HEK293 (cell line): ENCODE results near the gene LEFTY1.

Experiments used
- CTCF ChIA-PET: fragments of 350-600 bp; formaldehyde crosslinking; extraction: SDS; loops from one replicate; lab custom pipeline; 2021; ENCODE audit warnings: antibody characterized with exemption; lab: Yijun Ruan, JAX
- POLR2A ChIA-PET: fragments of 300-600 bp; formaldehyde crosslinking; extraction: SDS; loops from one replicate; lab custom pipeline; 2020; ENCODE audit warnings: antibody characterized with exemption, inconsistent platforms; lab: Yijun Ruan, JAX
- H3K27ac ChIP-seq: fragments of 200-500 bp; sonication (Bioruptor generic); 2 replicates; pipeline ENCODE4 v1.5.1; 2014; ENCODE audit warnings: low read depth, low read length, control low read depth, inconsistent platforms; ENCODE audit errors: extremely low read depth
- H3K36me3 ChIP-seq, 2 experiments: fragments of 200-500 bp in 1 of 2; sonication (Bioruptor generic) in 1 of 2; 1 replicate in 1 of 2; 2 replicates in 1 of 2; pipeline ENCODE4 v1.5.1; 2014 to 2017; ENCODE audit warnings: inconsistent platforms in 2 of 2, low read length in 2 of 2; ENCODE audit not compliant: control insufficient read depth in 2 of 2, insufficient read depth in 1 of 2
- H3K4me1 ChIP-seq: fragments of 200-500 bp; sonication (Bioruptor generic); 2 replicates; pipeline ENCODE4 v1.5.1; 2014; ENCODE audit warnings: mild to moderate bottlenecking, low read length, inconsistent platforms; ENCODE audit not compliant: control insufficient read depth, insufficient read depth
- H3K4me3 ChIP-seq: 2 replicates; pipeline ENCODE4 v1.5.1; 2011; ENCODE audit warnings: low read depth, mild to moderate bottlenecking, control low read depth, low read length, moderate library complexity
- H3K9me3 ChIP-seq: fragments of 200-500 bp; sonication (Bioruptor generic); 2 replicates; pipeline ENCODE4 v1.5.1; 2014; ENCODE audit warnings: low read depth, low read length, inconsistent platforms; ENCODE audit not compliant: control insufficient read depth, insufficient read depth
- BCL11A ChIP-seq: fragments of 450-650 bp; formaldehyde crosslinking; IDR thresholded peaks from 2 replicates; pipeline ENCODE4 v1.5.1; 2016; ENCODE audit warnings: low read depth, missing biosample characterization, missing genetic modification characterization
- KLF1 ChIP-seq: fragments of 450-650 bp; formaldehyde crosslinking; IDR thresholded peaks from 2 replicates; pipeline ENCODE4 v1.5.1; 2016; ENCODE audit warnings: missing biosample characterization, missing genetic modification characterization
- RBAK ChIP-seq: fragments of 450-650 bp; formaldehyde crosslinking; IDR thresholded peaks from 2 replicates; pipeline ENCODE4 v1.5.1; 2016; ENCODE audit warnings: missing biosample characterization, missing genetic modification characterization
- SCRT2 ChIP-seq: fragments of 450-650 bp; formaldehyde crosslinking; IDR thresholded peaks from 2 replicates; pipeline ENCODE4 v1.5.1; 2016; ENCODE audit warnings: missing biosample characterization, missing genetic modification characterization
- ZBTB21 ChIP-seq: fragments of 450-650 bp; formaldehyde crosslinking; IDR thresholded peaks from 2 replicates; pipeline ENCODE4 v1.5.1; 2017; ENCODE audit warnings: missing biosample characterization, missing genetic modification characterization
- ZFP37 ChIP-seq: fragments of 450-650 bp; formaldehyde crosslinking; IDR thresholded peaks from 2 replicates; pipeline ENCODE4 v1.5.1; 2016; ENCODE audit warnings: missing biosample characterization, missing genetic modification characterization
- ZNF114 ChIP-seq: fragments of 450-650 bp; formaldehyde crosslinking; IDR thresholded peaks from 2 replicates; pipeline ENCODE4 v1.5.0; 2017; ENCODE audit warnings: missing biosample characterization, missing genetic modification characterization
- ZNF121 ChIP-seq: fragments of 450-650 bp; formaldehyde crosslinking; IDR thresholded peaks from 2 replicates; pipeline ENCODE4 v1.5.1; 2016; ENCODE audit warnings: missing biosample characterization, missing genetic modification characterization
- ZNF132 ChIP-seq: fragments of 450-650 bp; formaldehyde crosslinking; IDR thresholded peaks from 2 replicates; pipeline ENCODE4 v1.5.1; 2017; ENCODE audit warnings: missing biosample characterization, missing genetic modification characterization, borderline replicate concordance
- ZNF23 ChIP-seq: fragments of 450-650 bp; formaldehyde crosslinking; IDR thresholded peaks from 2 replicates; pipeline ENCODE4 v1.5.1; 2016; ENCODE audit warnings: missing biosample characterization, missing genetic modification characterization, borderline replicate concordance
- ZNF549 ChIP-seq: fragments of 450-650 bp; IDR thresholded peaks from 2 replicates; pipeline ENCODE4 v1.5.1; 2018; ENCODE audit warnings: missing biosample characterization, missing genetic modification characterization, mild to moderate bottlenecking, inconsistent platforms, moderate library complexity
- ZNF600 ChIP-seq: fragments of 450-650 bp; formaldehyde crosslinking; IDR thresholded peaks from 2 replicates; pipeline ENCODE4 v1.5.1; 2016; ENCODE audit warnings: missing biosample characterization, missing genetic modification characterization
- ZNF677 ChIP-seq: fragments of 450-650 bp; IDR thresholded peaks from 2 replicates; pipeline ENCODE4 v1.5.0; 2018; ENCODE audit warnings: missing biosample characterization, mild to moderate bottlenecking, missing genetic modification characterization, moderate library complexity
- ZNF785 ChIP-seq: fragments of 450-650 bp; formaldehyde crosslinking; IDR thresholded peaks from 2 replicates; pipeline ENCODE4 v1.5.1; 2016; ENCODE audit warnings: missing biosample characterization, missing genetic modification characterization
- TF ChIP-seq, protein P1 (sequence below): fragments of 450-650 bp; IDR thresholded peaks from 2 replicates; pipeline ENCODE4 v1.5.1; 2018; ENCODE audit warnings: missing biosample characterization, mild to moderate bottlenecking, missing genetic modification characterization
- TF ChIP-seq, protein P2 (sequence below): fragments of 450-650 bp; formaldehyde crosslinking; IDR thresholded peaks from 2 replicates; pipeline ENCODE4 v1.5.1; 2017; ENCODE audit warnings: missing biosample characterization, missing genetic modification characterization
- TF ChIP-seq, protein P3 (sequence below): fragments of 450-650 bp; formaldehyde crosslinking; IDR thresholded peaks from 2 replicates; pipeline ENCODE4 v1.5.1; 2016; ENCODE audit warnings: missing biosample characterization, missing genetic modification characterization
- TF ChIP-seq, protein P4 (sequence below): fragments of 450-650 bp; formaldehyde crosslinking; IDR thresholded peaks from 2 replicates; pipeline ENCODE4 v1.5.1; 2016; ENCODE audit warnings: missing biosample characterization, missing genetic modification characterization
- TF ChIP-seq, protein P5 (sequence below): fragments of 450-650 bp; formaldehyde crosslinking; IDR thresholded peaks from 2 replicates; pipeline ENCODE4 v1.5.1; 2016; ENCODE audit warnings: missing biosample characterization, missing genetic modification characterization
- TF ChIP-seq, protein P6 (sequence below): fragments of 450-650 bp; formaldehyde crosslinking; IDR thresholded peaks from 2 replicates; pipeline ENCODE4 v1.5.1; 2016; ENCODE audit warnings: missing biosample characterization, missing genetic modification characterization

The LEFTY1 gene

DNA sequence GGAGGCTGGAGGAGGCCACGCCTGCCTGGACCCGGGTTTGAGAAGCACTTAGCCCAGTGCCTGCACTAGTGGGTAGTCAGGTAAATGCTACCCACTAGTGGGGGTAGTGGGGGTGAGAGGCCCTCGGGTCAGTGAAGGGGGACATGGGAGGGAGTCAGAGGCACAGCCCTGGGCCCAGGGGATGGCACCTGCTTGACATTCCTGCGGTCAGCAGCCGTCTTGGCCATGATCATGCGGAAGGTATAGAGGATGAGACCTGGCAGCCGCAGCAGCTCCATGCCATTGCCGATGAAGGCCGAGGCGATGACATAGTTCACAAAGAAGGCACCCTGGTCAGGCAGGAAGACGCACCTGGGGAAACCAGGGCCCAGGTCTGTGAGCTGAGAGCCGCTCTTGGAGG is 35.5 kb downstream of the LEFTY1 start:
- ChIA-PET CTCF (interaction anchor here (0.6 to 1.2 kb wide), 4 partner anchors 23 to 379 kb away, joined by 3 to 5 read pairs (median 4); no protein-coding TSS in a partner anchor), POLR2A (interaction anchor here (1.4 kb wide), 1 partner anchor 28 kb away, joined by 3 read pairs; no protein-coding TSS in a partner anchor)
- Histone ChIP-seq H3K27ac (no peak overlapping the region), H3K36me3 (peaks cover 5 to 58% of the 10 kb centered on the region in 2 experiments; a peak in 2 of 3 replicates), H3K4me3 (no peak overlapping the region), H3K4me1 (no peaks in the 10 kb centered on the region), H3K9me3 (no peaks in the 10 kb centered on the region)
- TF ChIP-seq ZNF549 (tag by site-specific recombination) = no peak
- TF ChIP-seq ZNF132 (tag by site-specific recombination) = no peak
- TF ChIP-seq, protein P1, sequence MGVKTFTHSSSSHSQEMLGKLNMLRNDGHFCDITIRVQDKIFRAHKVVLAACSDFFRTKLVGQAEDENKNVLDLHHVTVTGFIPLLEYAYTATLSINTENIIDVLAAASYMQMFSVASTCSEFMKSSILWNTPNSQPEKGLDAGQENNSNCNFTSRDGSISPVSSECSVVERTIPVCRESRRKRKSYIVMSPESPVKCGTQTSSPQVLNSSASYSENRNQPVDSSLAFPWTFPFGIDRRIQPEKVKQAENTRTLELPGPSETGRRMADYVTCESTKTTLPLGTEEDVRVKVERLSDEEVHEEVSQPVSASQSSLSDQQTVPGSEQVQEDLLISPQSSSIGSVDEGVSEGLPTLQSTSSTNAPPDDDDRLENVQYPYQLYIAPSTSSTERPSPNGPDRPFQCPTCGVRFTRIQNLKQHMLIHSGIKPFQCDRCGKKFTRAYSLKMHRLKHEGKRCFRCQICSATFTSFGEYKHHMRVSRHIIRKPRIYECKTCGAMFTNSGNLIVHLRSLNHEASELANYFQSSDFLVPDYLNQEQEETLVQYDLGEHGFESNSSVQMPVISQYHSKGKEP = no peak
- no peak for TF ChIP-seq ZBTB21 (tag by site-specific recombination)
- TF ChIP-seq SCRT2 (tag by site-specific recombination) = no peak
- TF ChIP-seq ZNF121 (tag by site-specific recombination) = no peak

DNA sequence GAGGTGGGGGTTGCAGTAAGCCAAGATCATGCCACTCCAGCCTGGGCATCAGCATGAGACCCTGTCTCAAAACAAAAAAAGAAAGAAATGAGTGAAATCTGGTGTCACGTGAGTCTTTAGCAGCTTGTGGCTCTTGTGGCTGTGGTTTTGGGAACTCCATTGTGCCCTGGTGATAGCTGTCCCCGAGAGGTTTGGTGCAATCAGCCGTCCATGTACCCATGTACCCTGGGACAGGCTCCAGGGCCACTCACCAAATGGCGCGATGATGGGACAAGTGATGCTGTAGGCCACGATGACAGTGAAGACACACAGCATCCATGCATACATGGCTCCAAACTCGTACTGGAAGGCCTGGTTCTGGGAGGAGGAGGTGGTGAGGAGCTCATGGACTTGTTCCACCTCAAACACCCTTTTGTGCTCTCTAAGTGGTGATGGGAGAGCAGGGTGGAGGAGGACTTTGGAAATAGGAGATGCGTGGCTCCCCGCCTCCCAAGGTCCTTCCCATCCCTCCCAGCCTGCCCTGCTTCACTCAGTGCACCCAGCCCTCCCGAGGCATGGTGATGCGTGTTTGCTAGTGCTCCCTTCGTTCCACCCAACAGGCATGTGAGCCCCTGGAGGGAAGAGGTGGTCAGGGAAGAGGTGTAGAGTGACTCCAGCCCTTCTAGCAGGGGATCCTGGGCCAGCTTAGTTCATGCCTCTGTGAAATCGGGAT is 36.4 kb downstream of the LEFTY1 start:
- Histone ChIP-seq H3K9me3 (no peaks in the 10 kb centered on the region), H3K36me3 (peaks cover 4 to 66% of the 10 kb centered on the region in 2 experiments; a peak in 2 of 3 replicates), H3K4me1 (no peaks in the 10 kb centered on the region), H3K27ac (no peak overlapping the region), H3K4me3 (no peak overlapping the region)
- CTCF ChIA-PET = interaction anchor here (0.6 to 1.2 kb wide), 5 partner anchors 72 to 378 kb away, joined by 3 to 5 read pairs (median 4); no protein-coding TSS in a partner anchor
- no peak for TF ChIP-seq RBAK (tag by site-specific recombination)
- TF ChIP-seq, protein P2, sequence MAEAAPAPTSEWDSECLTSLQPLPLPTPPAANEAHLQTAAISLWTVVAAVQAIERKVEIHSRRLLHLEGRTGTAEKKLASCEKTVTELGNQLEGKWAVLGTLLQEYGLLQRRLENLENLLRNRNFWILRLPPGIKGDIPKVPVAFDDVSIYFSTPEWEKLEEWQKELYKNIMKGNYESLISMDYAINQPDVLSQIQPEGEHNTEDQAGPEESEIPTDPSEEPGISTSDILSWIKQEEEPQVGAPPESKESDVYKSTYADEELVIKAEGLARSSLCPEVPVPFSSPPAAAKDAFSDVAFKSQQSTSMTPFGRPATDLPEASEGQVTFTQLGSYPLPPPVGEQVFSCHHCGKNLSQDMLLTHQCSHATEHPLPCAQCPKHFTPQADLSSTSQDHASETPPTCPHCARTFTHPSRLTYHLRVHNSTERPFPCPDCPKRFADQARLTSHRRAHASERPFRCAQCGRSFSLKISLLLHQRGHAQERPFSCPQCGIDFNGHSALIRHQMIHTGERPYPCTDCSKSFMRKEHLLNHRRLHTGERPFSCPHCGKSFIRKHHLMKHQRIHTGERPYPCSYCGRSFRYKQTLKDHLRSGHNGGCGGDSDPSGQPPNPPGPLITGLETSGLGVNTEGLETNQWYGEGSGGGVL = no peak
- no peak for TF ChIP-seq BCL11A
- no peak for TF ChIP-seq ZNF23 (tag by site-specific recombination)
- peak; percentile 9; the same call in 1 of the 2 replicates for TF ChIP-seq ZNF600 (tag by site-specific recombination)
- 0 out of 2 replicates have a peak, but pooled peaks have one; percentile 25 for TF ChIP-seq KLF1 (tag by site-specific recombination)
- TF ChIP-seq, protein P3, sequence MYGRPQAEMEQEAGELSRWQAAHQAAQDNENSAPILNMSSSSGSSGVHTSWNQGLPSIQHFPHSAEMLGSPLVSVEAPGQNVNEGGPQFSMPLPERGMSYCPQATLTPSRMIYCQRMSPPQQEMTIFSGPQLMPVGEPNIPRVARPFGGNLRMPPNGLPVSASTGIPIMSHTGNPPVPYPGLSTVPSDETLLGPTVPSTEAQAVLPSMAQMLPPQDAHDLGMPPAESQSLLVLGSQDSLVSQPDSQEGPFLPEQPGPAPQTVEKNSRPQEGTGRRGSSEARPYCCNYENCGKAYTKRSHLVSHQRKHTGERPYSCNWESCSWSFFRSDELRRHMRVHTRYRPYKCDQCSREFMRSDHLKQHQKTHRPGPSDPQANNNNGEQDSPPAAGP (tag by site-specific recombination) = peak; percentile 37; the same call in 1 of the 2 replicates
- no peak for TF ChIP-seq ZNF785 (tag by site-specific recombination)
- TF ChIP-seq ZNF677 (tag by site-specific recombination) = no peak
- no peak for TF ChIP-seq ZFP37 (tag by site-specific recombination)
- TF ChIP-seq, protein P4, sequence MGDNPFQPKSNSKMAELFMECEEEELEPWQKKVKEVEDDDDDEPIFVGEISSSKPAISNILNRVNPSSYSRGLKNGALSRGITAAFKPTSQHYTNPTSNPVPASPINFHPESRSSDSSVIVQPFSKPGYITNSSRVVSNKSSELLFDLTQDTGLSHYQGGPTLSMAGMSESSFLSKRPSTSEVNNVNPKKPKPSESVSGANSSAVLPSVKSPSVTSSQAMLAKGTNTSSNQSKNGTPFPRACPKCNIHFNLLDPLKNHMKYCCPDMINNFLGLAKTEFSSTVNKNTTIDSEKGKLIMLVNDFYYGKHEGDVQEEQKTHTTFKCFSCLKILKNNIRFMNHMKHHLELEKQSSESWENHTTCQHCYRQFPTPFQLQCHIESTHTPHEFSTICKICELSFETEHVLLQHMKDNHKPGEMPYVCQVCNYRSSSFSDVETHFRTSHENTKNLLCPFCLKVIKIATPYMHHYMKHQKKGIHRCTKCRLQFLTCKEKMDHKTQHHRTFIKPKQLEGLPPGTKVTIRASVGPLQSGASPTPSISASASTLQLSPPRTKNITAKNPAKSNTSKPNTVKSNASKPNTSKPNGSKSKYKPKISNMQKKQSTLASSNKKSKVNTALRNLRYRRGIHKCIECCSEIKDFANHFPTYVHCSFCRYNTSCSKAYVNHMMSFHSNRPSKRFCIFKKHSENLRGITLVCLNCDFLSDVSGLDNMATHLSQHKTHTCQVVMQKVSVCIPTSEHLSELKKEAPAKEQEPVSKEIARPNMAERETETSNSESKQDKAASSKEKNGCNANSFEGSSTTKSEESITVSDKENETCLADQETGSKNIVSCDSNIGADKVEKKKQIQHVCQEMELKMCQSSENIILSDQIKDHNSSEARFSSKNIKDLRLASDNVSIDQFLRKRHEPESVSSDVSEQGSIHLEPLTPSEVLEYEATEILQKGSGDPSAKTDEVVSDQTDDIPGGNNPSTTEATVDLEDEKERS (tag by site-specific recombination) = no peak
- TF ChIP-seq, protein P5, sequence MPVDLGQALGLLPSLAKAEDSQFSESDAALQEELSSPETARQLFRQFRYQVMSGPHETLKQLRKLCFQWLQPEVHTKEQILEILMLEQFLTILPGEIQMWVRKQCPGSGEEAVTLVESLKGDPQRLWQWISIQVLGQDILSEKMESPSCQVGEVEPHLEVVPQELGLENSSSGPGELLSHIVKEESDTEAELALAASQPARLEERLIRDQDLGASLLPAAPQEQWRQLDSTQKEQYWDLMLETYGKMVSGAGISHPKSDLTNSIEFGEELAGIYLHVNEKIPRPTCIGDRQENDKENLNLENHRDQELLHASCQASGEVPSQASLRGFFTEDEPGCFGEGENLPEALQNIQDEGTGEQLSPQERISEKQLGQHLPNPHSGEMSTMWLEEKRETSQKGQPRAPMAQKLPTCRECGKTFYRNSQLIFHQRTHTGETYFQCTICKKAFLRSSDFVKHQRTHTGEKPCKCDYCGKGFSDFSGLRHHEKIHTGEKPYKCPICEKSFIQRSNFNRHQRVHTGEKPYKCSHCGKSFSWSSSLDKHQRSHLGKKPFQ = no peak
- no peak for TF ChIP-seq ZNF114 (tag by site-specific recombination)
- TF ChIP-seq, protein P6, sequence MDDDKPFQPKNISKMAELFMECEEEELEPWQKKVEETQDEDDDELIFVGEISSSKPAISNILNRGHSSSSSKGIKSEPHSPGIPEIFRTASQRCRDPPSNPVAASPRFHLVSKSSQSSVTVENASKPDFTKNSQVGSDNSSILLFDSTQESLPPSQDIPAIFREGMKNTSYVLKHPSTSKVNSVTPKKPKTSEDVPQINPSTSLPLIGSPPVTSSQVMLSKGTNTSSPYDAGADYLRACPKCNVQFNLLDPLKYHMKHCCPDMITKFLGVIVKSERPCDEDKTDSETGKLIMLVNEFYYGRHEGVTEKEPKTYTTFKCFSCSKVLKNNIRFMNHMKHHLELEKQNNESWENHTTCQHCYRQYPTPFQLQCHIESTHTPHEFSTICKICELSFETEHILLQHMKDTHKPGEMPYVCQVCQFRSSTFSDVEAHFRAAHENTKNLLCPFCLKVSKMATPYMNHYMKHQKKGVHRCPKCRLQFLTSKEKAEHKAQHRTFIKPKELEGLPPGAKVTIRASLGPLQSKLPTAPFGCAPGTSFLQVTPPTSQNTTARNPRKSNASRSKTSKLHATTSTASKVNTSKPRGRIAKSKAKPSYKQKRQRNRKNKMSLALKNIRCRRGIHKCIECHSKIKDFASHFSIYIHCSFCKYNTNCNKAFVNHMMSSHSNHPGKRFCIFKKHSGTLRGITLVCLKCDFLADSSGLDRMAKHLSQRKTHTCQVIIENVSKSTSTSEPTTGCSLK (tag by site-specific recombination) = no peak
- POLR2A ChIA-PET = no interaction called here
